ENCODE measurements around the gene CNTNAP2. TPM values are rescaled to one million over a fixed set of nuclear protein-coding genes. Genes with fewer than 3 reads are reported as not detected.

CNTNAP2 gene
- total RNA-seq, 3 donors from 2014 or later (not counting 1 experiment from before 2014, with no cell fraction given), result 0.18 to 1.1 TPM; not detected in 1

GRCh38 chr7:148014001-148014400 lies 1897.4 kb downstream of the CNTNAP2 start:
- no peak for DNase-seq
- Histone ChIP-seq H3K9me3 (ENCODE audit: control insufficient read depth, insufficient read depth, low read length) (no peaks in the 10 kb centered on the region), H3K27ac (ENCODE audit: low read length) (no peak overlapping the region), H3K4me3 (ENCODE audit: low read length) (no peak overlapping the region), H3K36me3 (ENCODE audit: control insufficient read depth, insufficient read depth, low read length) (no peaks in the 10 kb centered on the region), H3K4me1 (ENCODE audit: control insufficient read depth, insufficient read depth, low read length) (no peaks in the 10 kb centered on the region), H3K27me3 (ENCODE audit: control insufficient read depth, insufficient read depth, low read length) (no peaks in the 10 kb centered on the region)
- Mint-ChIP-seq H3K4me3 (no peak overlapping the region), H3K9me3 (no peaks in the 10 kb centered on the region), H3K27ac (no peak overlapping the region), H3K36me3 (no peaks in the 10 kb centered on the region), H3K27me3 (ENCODE audit: low read depth in 2 of 2) (no peaks in the 10 kb centered on the region), H3K4me1 (no peaks in the 10 kb centered on the region)
- no peak for ATAC-seq
- no peak for TF ChIP-seq CTCF (IDR thresholded peaks at IDR 0.05)
- intact Hi-C loops (cut with micrococcal nuclease), result no loop called here
- 59% methylated on average over 4 of the region's 6 CpGs for WGBS (ENCODE audit: insufficient coverage)

GRCh38 chr7:148014541-148014940 lies 1897.9 kb downstream of the CNTNAP2 start:
- Mint-ChIP-seq H3K27ac (no peak overlapping the region), H3K36me3 (no peaks in the 10 kb centered on the region), H3K4me1 (no peaks in the 10 kb centered on the region), H3K4me3 (no peak overlapping the region), H3K9me3 (no peaks in the 10 kb centered on the region), H3K27me3 (ENCODE audit: low read depth in 2 of 2) (no peaks in the 10 kb centered on the region)
- intact Hi-C loops (cut with micrococcal nuclease), result no loop called here
- H3K27ac ChIP-seq (ENCODE audit: low read length), result no peak overlapping the region
- no peaks in the 10 kb centered on the region for H3K4me1 ChIP-seq (ENCODE audit: control insufficient read depth, insufficient read depth, low read length)
- H3K36me3 ChIP-seq (ENCODE audit: control insufficient read depth, insufficient read depth, low read length), result no peaks in the 10 kb centered on the region
- TF ChIP-seq CTCF (IDR thresholded peaks at IDR 0.05), result no peak
- DNase-seq, result no peak
- no peak for ATAC-seq
- H3K27me3 ChIP-seq (ENCODE audit: control insufficient read depth, insufficient read depth, low read length), result no peaks in the 10 kb centered on the region
- 85% methylated on average over 4 of the region's 4 CpGs for WGBS (ENCODE audit: insufficient coverage)
- no peaks in the 10 kb centered on the region for H3K9me3 ChIP-seq (ENCODE audit: control insufficient read depth, insufficient read depth, low read length)
- H3K4me3 ChIP-seq (ENCODE audit: low read length), result no peak overlapping the region

- H3K27me3 ChIP-seq (ENCODE audit: control insufficient read depth, insufficient read depth, low read length), result no peaks in the 10 kb centered on the region
- Mint-ChIP-seq H3K27ac (no peak overlapping the region), H3K4me3 (no peak overlapping the region), H3K36me3 (no peaks in the 10 kb centered on the region), H3K4me1 (no peaks in the 10 kb centered on the region), H3K9me3 (peaks cover 3 to 5% of the 10 kb centered on the region in 2 donors), H3K27me3 (ENCODE audit: low read depth in 2 of 2) (no peaks in the 10 kb centered on the region)
- no peaks in the 10 kb centered on the region for H3K4me1 ChIP-seq (ENCODE audit: control insufficient read depth, insufficient read depth, low read length)
- ATAC-seq (no peak), DNase-seq (no peak)
- no peaks in the 10 kb centered on the region for H3K9me3 ChIP-seq (ENCODE audit: control insufficient read depth, insufficient read depth, low read length)
- TF ChIP-seq CTCF (IDR thresholded peaks at IDR 0.05), result no peak
- 96% methylated on average over 1 of the region's 2 CpGs for WGBS (ENCODE audit: insufficient coverage)
- H3K27ac ChIP-seq (ENCODE audit: low read length), result no peak overlapping the region
- H3K4me3 ChIP-seq (ENCODE audit: low read length), result no peak overlapping the region
- intact Hi-C loops (cut with micrococcal nuclease), result no loop called here
- no peaks in the 10 kb centered on the region for H3K36me3 ChIP-seq (ENCODE audit: control insufficient read depth, insufficient read depth, low read length)
These were observed 1900.5 kb downstream of the CNTNAP2 start for GRCh38 chr7:148017126-148017525.

GRCh38 chr7:148020679-148021078 lies 1904.1 kb downstream of the CNTNAP2 start:
- 91% methylated on average over 6 of the region's 6 CpGs for WGBS (ENCODE audit: insufficient coverage)
- Histone ChIP-seq H3K4me1 (ENCODE audit: control insufficient read depth, insufficient read depth, low read length) (no peaks in the 10 kb centered on the region), H3K4me3 (ENCODE audit: low read length) (no peak overlapping the region), H3K27ac (ENCODE audit: low read length) (no peak overlapping the region), H3K36me3 (ENCODE audit: control insufficient read depth, insufficient read depth, low read length) (no peaks in the 10 kb centered on the region), H3K9me3 (ENCODE audit: control insufficient read depth, insufficient read depth, low read length) (no peaks in the 10 kb centered on the region), H3K27me3 (ENCODE audit: control insufficient read depth, insufficient read depth, low read length) (no peaks in the 10 kb centered on the region)
- TF ChIP-seq CTCF (IDR thresholded peaks at IDR 0.05), result no peak
- H3K27me3 Mint-ChIP-seq (ENCODE audit: low read depth in 2 of 2), result no peaks in the 10 kb centered on the region
- H3K36me3 Mint-ChIP-seq, result no peaks in the 10 kb centered on the region
- no peak overlapping the region for H3K27ac Mint-ChIP-seq
- no peak overlapping the region for H3K4me3 Mint-ChIP-seq
- ATAC-seq (no peak), DNase-seq (no peak)
- intact Hi-C loops (cut with micrococcal nuclease), result no loop called here
- no peaks in the 10 kb centered on the region for H3K4me1 Mint-ChIP-seq
- H3K9me3 Mint-ChIP-seq, result peaks cover 3 to 5% of the 10 kb centered on the region in 2 donors

Measured in natural killer cell (primary cell).